Transverse colon (tissue), 3 donors: Measurements from ENCODE around the gene RPS24.

ENCODE experiments used
- CTCF ChIP-seq, 5 experiments: fragments of 200-600 bp in 3 of 5; fragments of 450-650 bp in 2 of 5; sonication (generic) in 3 of 5; IDR thresholded peaks; 1 replicate in 2 of 5; 2 replicates in 3 of 5; pipeline ENCODE4 v1.5.1; 2016 to 2017; ENCODE audit warnings: antibody characterized with exemption in 5 of 5, inconsistent platforms in 3 of 5, mild to moderate bottlenecking in 2 of 5, moderate library complexity in 1 of 5
- EP300 ChIP-seq: sonication (generic); formaldehyde crosslinking; IDR thresholded peaks from one replicate; pipeline ENCODE4 v1.6.1; 2017; ENCODE audit warnings: antibody characterized with exemption, low read depth

- TF ChIP-seq CTCF (IDR thresholded peaks at IDR 0.05), result no peak
- no peak for TF ChIP-seq EP300
Observed at GRCh38 chr10:78070726-78071125, 37.1 kb downstream of the RPS24 start.
